HFFc6 (cell line): ENCODE measurements around the gene ZNF79. TPM values are rescaled to one million over a fixed set of nuclear protein-coding genes. Genes with fewer than 3 reads are reported as not detected.

ENCODE experiments used
- DNase-seq: peaks from one replicate; pipeline ENCODE4 v3.0.0-alpha.2; 2018
- H3K27ac Mint-ChIP-seq: 2 replicates; pipeline ENCODE4 v1.8.0; 2020; ENCODE audit warnings: mild to moderate bottlenecking, mixed read lengths
- H3K27me3 Mint-ChIP-seq: 2 replicates; pipeline ENCODE4 v1.8.0; 2021; ENCODE audit warnings: mild to moderate bottlenecking, moderate library complexity, mixed read lengths; ENCODE audit not compliant: insufficient read depth
- H3K36me3 Mint-ChIP-seq: 2 replicates; pipeline ENCODE4 v1.8.0; 2021; ENCODE audit warnings: low read depth, mixed read lengths
- H3K4me1 Mint-ChIP-seq: 2 replicates; pipeline ENCODE4 v1.8.0; 2020; ENCODE audit warnings: low read depth, mixed read lengths
- H3K4me3 Mint-ChIP-seq: 2 replicates; pipeline ENCODE4 v1.8.0; 2020; ENCODE audit warnings: mild to moderate bottlenecking, moderate library complexity, mixed read lengths
- H3K9me3 Mint-ChIP-seq: 2 replicates; pipeline ENCODE4 v1.8.0; 2020; ENCODE audit warnings: mild to moderate bottlenecking, mixed read lengths
- CTCF ChIP-seq: fragments of 200-600 bp; sonication (generic); IDR thresholded peaks from 2 replicates; pipeline ENCODE4 v1.5.0; 2021; ENCODE audit warnings: antibody characterized with exemption, mild to moderate bottlenecking
- total RNA-seq, 6 experiments: library from RNA; stranded (reverse); fragmentation: NEBNext Ultra II Directional; extraction: Animal tissue kit (Norgen Biotek cat#: 25700); gene quantifications; 2 replicates in 1 of 6; 3 replicates in 5 of 6; pipeline ENCODE4 v1.2.3, GENCODE V29; 2021

ZNF79 gene
- total RNA-seq, 6 experiments from 2014 or later = 6.7 to 8.5 (median 7.6) TPM

GRCh38 chr9:127386249-127386648, 37.9 kb upstream of the ZNF79 start:
- H3K9me3 Mint-ChIP-seq = no peaks in the 10 kb centered on the region
- peaks cover 18% of the 10 kb centered on the region for H3K27me3 Mint-ChIP-seq
- H3K27ac Mint-ChIP-seq = no peak overlapping the region
- no peak overlapping the region for H3K4me3 Mint-ChIP-seq
- TF ChIP-seq CTCF = no peak
- H3K4me1 Mint-ChIP-seq = peaks cover 18% of the 10 kb centered on the region
- DNase-seq = no peak
- no peaks in the 10 kb centered on the region for H3K36me3 Mint-ChIP-seq

GRCh38 chr9:127386981-127387380, 37.2 kb upstream of the ZNF79 start:
- H3K9me3 Mint-ChIP-seq = no peaks in the 10 kb centered on the region
- TF ChIP-seq CTCF = no peak
- no peaks in the 10 kb centered on the region for H3K36me3 Mint-ChIP-seq
- no peak overlapping the region for H3K4me3 Mint-ChIP-seq
- H3K27me3 Mint-ChIP-seq = peaks cover 14% of the 10 kb centered on the region
- H3K4me1 Mint-ChIP-seq = peaks cover 18% of the 10 kb centered on the region
- no peak for DNase-seq
- H3K27ac Mint-ChIP-seq = no peak overlapping the region

GRCh38 chr9:127388037-127388855, 35.9 kb upstream of the ZNF79 start:
- peak; percentile 97 for DNase-seq
- no peak for TF ChIP-seq CTCF
- H3K27me3 Mint-ChIP-seq = peaks cover 20% of the 10 kb centered on the region
- no peaks in the 10 kb centered on the region for H3K36me3 Mint-ChIP-seq
- H3K9me3 Mint-ChIP-seq = no peaks in the 10 kb centered on the region
- H3K4me3 Mint-ChIP-seq = peak overlapping the region; percentile 57
- peak overlapping the region; percentile 61 for H3K27ac Mint-ChIP-seq
- H3K4me1 Mint-ChIP-seq = peaks cover 18% of the 10 kb centered on the region

GRCh38 chr9:127388856-127389238, 35.3 kb upstream of the ZNF79 start:
- peak overlapping the region; percentile 61 for H3K27ac Mint-ChIP-seq
- no peaks in the 10 kb centered on the region for H3K36me3 Mint-ChIP-seq
- no peak for TF ChIP-seq CTCF
- H3K4me1 Mint-ChIP-seq = peaks cover 23% of the 10 kb centered on the region
- peaks cover 16% of the 10 kb centered on the region for H3K27me3 Mint-ChIP-seq
- no peak for DNase-seq
- H3K4me3 Mint-ChIP-seq = peak overlapping the region; percentile 57
- no peaks in the 10 kb centered on the region for H3K9me3 Mint-ChIP-seq

GRCh38 chr9:127389381-127390247, 34.6 kb upstream of the ZNF79 start:
- TF ChIP-seq CTCF = no peak
- no peaks in the 10 kb centered on the region for H3K36me3 Mint-ChIP-seq
- no peak overlapping the region for H3K4me3 Mint-ChIP-seq
- no peak overlapping the region for H3K27ac Mint-ChIP-seq
- peaks cover 25% of the 10 kb centered on the region for H3K4me1 Mint-ChIP-seq
- DNase-seq = no peak
- H3K27me3 Mint-ChIP-seq = peaks cover 12% of the 10 kb centered on the region
- no peaks in the 10 kb centered on the region for H3K9me3 Mint-ChIP-seq
